Ovary (tissue), 3 donors: ENCODE data around the gene S100A13.

Experiments used
- CTCF ChIP-seq, 3 donors: fragments of 450-650 bp in 2 of 3; fragments of 200-600 bp in 1 of 3; IDR thresholded peaks; one replicate each; pipeline versions ENCODE4 v1.5.1 to v1.8.0; 2016 to 2022; ENCODE audit warnings: antibody characterized with exemption in 3 of 3, mild to moderate bottlenecking in 1 of 3
- EP300 ChIP-seq: sonication (generic); formaldehyde crosslinking; IDR thresholded peaks from one replicate; pipeline ENCODE4 v1.6.1; 2017; ENCODE audit warnings: antibody characterized with exemption
- POLR2A ChIP-seq: fragments of 450-650 bp; IDR thresholded peaks from one replicate; pipeline ENCODE4 v1.6.1; 2017; ENCODE audit warnings: antibody characterized with exemption, mild to moderate bottlenecking, moderate library complexity
- donor health status: DM: no; HTN: no; CAD: no.

- TF ChIP-seq POLR2A (no peak), EP300 (no peak), CTCF (IDR thresholded peaks at IDR 0.05) (no peak)
These were observed 12.0 kb upstream of the S100A13 start for GRCh38 chr1:153639280-153639679.
